HCT116 (cell line): ENCODE results near the gene NMRAL1. TPM values are rescaled to one million over a fixed set of nuclear protein-coding genes. Genes with fewer than 3 reads are reported as not detected.

Experiments
- ATAC-seq: fragments of 200-7000 bp; cut with Tn5 transposase; 2 replicates; pipeline ENCODE4 v1.9.1; 2020; ENCODE audit warnings: mild to moderate bottlenecking, moderate library complexity
- BruUV-seq: library from RNA; stranded (reverse); fragments of 400-500 nt; replicated peaks from 2 replicates; lab custom pipeline; 2021; lab: Mats Ljungman, UMichigan
- CTCF ChIA-PET: fragments of 300-600 bp; sonication (Branson Sonifier 250); formaldehyde crosslinking; loops from one replicate; lab custom pipeline; 2021; ENCODE audit warnings: antibody characterized with exemption; lab: Charles Lee
- POLR2A ChIA-PET: fragments of 300-600, 350-600 bp; sonication (Branson Sonifier 250); formaldehyde crosslinking; loops from one replicate; lab custom pipeline; 2021; ENCODE audit warnings: antibody characterized with exemption; lab: Charles Lee
- RAD21 ChIA-PET, 2 experiments: fragments of 300-600 bp; sonication (Branson Sonifier 250); formaldehyde crosslinking; loops; one replicate each; lab custom pipeline; 2023; ENCODE audit warnings: low total read pairs in 2 of 2; ENCODE audit not compliant: uncharacterized antibody in 2 of 2, unreplicated experiment in 2 of 2, low non-redundant PET in 1 of 2; lab: Charles Lee
- DNase-seq: peaks from one replicate; pipeline ENCODE4 v3.0.0-alpha.2; 2010; ENCODE audit warnings: low read depth, low spot score
- H2AFZ ChIP-seq: fragments of 200-600 bp; shearing (Covaris generic), sonication (generic); 2 replicates; pipeline ENCODE4 v1.6.1; 2017; ENCODE audit warnings: low read depth, mixed run types, mixed read lengths, antibody characterized with exemption, low read length; ENCODE audit not compliant: poor library complexity, severe bottlenecking
- H3K27ac ChIP-seq: 2 replicates; pipeline ENCODE4 v1.5.1; 2012; ENCODE audit warnings: low read depth, low read length
- H3K27me3 ChIP-seq: fragments of 200-600 bp; sonication (generic); 2 replicates; pipeline ENCODE4 v1.6.1; 2016; ENCODE audit warnings: mixed run types, low read length, mixed read lengths; ENCODE audit not compliant: insufficient read depth
- H3K36me3 ChIP-seq, 2 experiments: fragments of 200-500 bp in 1 of 2; fragments of 200-600 bp in 1 of 2; sonication (Bioruptor generic) in 1 of 2; sonication (generic) in 1 of 2; 2 replicates each; pipeline versions ENCODE4 v1.5.1 to v1.6.1; 2014 to 2016; ENCODE audit warnings: low read length in 2 of 2, inconsistent platforms in 1 of 2, mixed read lengths in 1 of 2, mixed run types in 1 of 2; ENCODE audit not compliant: insufficient read depth in 2 of 2, control insufficient read depth in 1 of 2
- H3K4me1 ChIP-seq, 2 experiments: fragments of 200-600 bp in 1 of 2; sonication (generic) in 1 of 2; 2 replicates each; pipeline versions ENCODE4 v1.5.1 to v1.6.1; 2012 to 2017; ENCODE audit warnings: low read length in 2 of 2, inconsistent platforms in 1 of 2, mild to moderate bottlenecking in 1 of 2, mixed read lengths in 1 of 2, mixed run types in 1 of 2, moderate library complexity in 1 of 2; ENCODE audit not compliant: insufficient read depth in 2 of 2, control insufficient read depth in 1 of 2
- H3K4me2 ChIP-seq: fragments of 200-600 bp; sonication (generic); 2 replicates; pipeline ENCODE4 v1.6.1; 2017; ENCODE audit warnings: mixed run types, low read length, mixed read lengths
- H3K4me3 ChIP-seq, 2 experiments: fragments of 200-600 bp in 1 of 2; sonication (generic) in 1 of 2; replicated peaks in 1 of 2; 2 replicates each; pipeline ENCODE4 v1.5.1; 2011 to 2016; ENCODE audit warnings: low read length in 2 of 2, control low read depth in 1 of 2, low read depth in 1 of 2, mild to moderate bottlenecking in 1 of 2, mixed read lengths in 1 of 2, mixed run types in 1 of 2
- H3K79me2 ChIP-seq: fragments of 200-600 bp; sonication (generic); 2 replicates; pipeline ENCODE4 v1.6.1; 2017; ENCODE audit warnings: mild to moderate bottlenecking, mixed run types, low read length, moderate library complexity, mixed read lengths; ENCODE audit not compliant: insufficient read depth
- H3K9ac ChIP-seq: fragments of 200-600 bp; sonication (generic); 2 replicates; pipeline ENCODE4 v1.6.1; 2016; ENCODE audit warnings: low read length, mixed read lengths
- H3K9me2 ChIP-seq: fragments of 200-600 bp; sonication (generic), shearing (Covaris generic); 2 replicates; pipeline ENCODE4 v1.6.1; 2017; ENCODE audit warnings: mixed run types, mild to moderate bottlenecking, moderate library complexity; ENCODE audit not compliant: insufficient read depth
- H3K9me3 ChIP-seq, 2 experiments: fragments of 200-500 bp in 1 of 2; fragments of 200-600 bp in 1 of 2; sonication (Bioruptor generic) in 1 of 2; sonication (generic) in 1 of 2; 2 replicates each; pipeline ENCODE4 v1.6.1; 2014 to 2017; ENCODE audit warnings: low read length in 2 of 2, mixed read lengths in 2 of 2, inconsistent platforms in 1 of 2, low read depth in 1 of 2, mild to moderate bottlenecking in 1 of 2, mixed run types in 1 of 2, moderate library complexity in 1 of 2; ENCODE audit not compliant: control insufficient read depth in 1 of 2, insufficient read depth in 1 of 2
- H4K20me1 ChIP-seq: fragments of 200-600 bp; sonication (generic), shearing (Covaris generic); 2 replicates; pipeline ENCODE4 v1.6.1; 2017; ENCODE audit warnings: mixed run types, mild to moderate bottlenecking, moderate library complexity; ENCODE audit not compliant: insufficient read depth
- ATF3 ChIP-seq: IDR thresholded peaks from 2 replicates; pipeline ENCODE4 v1.6.1; 2012
- CBX3 ChIP-seq: IDR thresholded peaks from 2 replicates; pipeline ENCODE4 v1.6.1; 2012; ENCODE audit warnings: low read depth
- CEBPB ChIP-seq: IDR thresholded peaks from 2 replicates; pipeline ENCODE4 v1.6.1; 2012; ENCODE audit warnings: low read depth
- ELF1 ChIP-seq: IDR thresholded peaks from 2 replicates; pipeline ENCODE4 v1.6.1; 2012; ENCODE audit warnings: low read depth, borderline replicate concordance
- EZH2phosphoT487 ChIP-seq: fragments of 200-600 bp; IDR thresholded peaks from 2 replicates; pipeline ENCODE4 v1.6.1; 2018; ENCODE audit warnings: antibody characterized with exemption, borderline replicate concordance
- FOSL1 ChIP-seq: IDR thresholded peaks from 2 replicates; pipeline ENCODE4 v1.6.1; 2012; ENCODE audit warnings: low read depth
- JUND ChIP-seq: IDR thresholded peaks from 2 replicates; pipeline ENCODE4 v1.6.1; 2012
- POLR2A ChIP-seq: IDR thresholded peaks from 2 replicates; pipeline ENCODE4 v1.7.0; 2011; ENCODE audit warnings: borderline replicate concordance; ENCODE audit not compliant: insufficient read depth, insufficient read length; ENCODE audit errors: extremely low read depth
- POLR2AphosphoS5 ChIP-seq: IDR thresholded peaks from 2 replicates; pipeline ENCODE4 v1.6.1; 2011; ENCODE audit warnings: mild to moderate bottlenecking, low read depth, low read length, moderate library complexity
- RAD21 ChIP-seq: IDR thresholded peaks from 2 replicates; pipeline ENCODE4 v1.6.1; 2012; ENCODE audit warnings: low read depth, mild to moderate bottlenecking
- REST ChIP-seq: IDR thresholded peaks from 2 replicates; pipeline ENCODE4 v1.6.1; 2012; ENCODE audit warnings: low read depth
- SIN3A ChIP-seq: IDR thresholded peaks from 2 replicates; pipeline ENCODE4 v1.6.1; 2012; ENCODE audit warnings: low read depth
- SP1 ChIP-seq: IDR thresholded peaks from 2 replicates; pipeline ENCODE4 v1.6.1; 2012; ENCODE audit warnings: low read depth
- SRF ChIP-seq: IDR thresholded peaks from 2 replicates; pipeline ENCODE4 v1.6.1; 2012; ENCODE audit warnings: low read depth
- TCF7L2 ChIP-seq: IDR thresholded peaks from 2 replicates; pipeline ENCODE4 v1.7.0; 2011; ENCODE audit warnings: borderline replicate concordance, inconsistent platforms; ENCODE audit not compliant: insufficient read depth, insufficient read length; ENCODE audit errors: extremely low read depth
- YY1 ChIP-seq: IDR thresholded peaks from 2 replicates; pipeline ENCODE4 v1.6.1; 2011; ENCODE audit warnings: low read length, low read depth, moderate library complexity, mild to moderate bottlenecking; ENCODE audit not compliant: insufficient replicate concordance; ENCODE audit errors: extremely low read depth
- ZBTB33 ChIP-seq: IDR thresholded peaks from 2 replicates; pipeline ENCODE4 v1.6.1; 2011; ENCODE audit warnings: mild to moderate bottlenecking, low read length, moderate library complexity; ENCODE audit not compliant: insufficient replicate concordance; ENCODE audit errors: extremely low read depth
- ZFX ChIP-seq: fragments of 450-650 bp; IDR thresholded peaks from 2 replicates; pipeline ENCODE4 v1.6.1; 2017
- ZNF274 ChIP-seq: fragments of 200-500 bp; sonication (Bioruptor generic); IDR thresholded peaks from 2 replicates; pipeline ENCODE4 v1.6.1; 2014; ENCODE audit warnings: mild to moderate bottlenecking, low read depth, low read length, inconsistent platforms
- intact Hi-C: fragments of 100-400 bp; cut with micrococcal nuclease; formaldehyde crosslinking; loops from 2 replicates; pipeline ENCODE4 v1.10.0; 2022
- total RNA-seq: library from RNA; stranded (reverse); gene quantifications from one replicate; pipeline ENCODE4 v1.2.1, GENCODE V29; 2021; ENCODE audit not compliant: unreplicated experiment
- TF ChIP-seq, protein P1 (sequence below), 3 experiments: fragments of 200-600 bp in 1 of 3; sonication (generic) in 1 of 3; IDR thresholded peaks in 2 of 3; conservative IDR thresholded peaks in 1 of 3; 2 replicates each; pipeline ENCODE4 v1.5.1; 2012 to 2017; ENCODE audit warnings: low read depth in 2 of 3, low read length in 2 of 3, antibody characterized with exemption in 1 of 3, borderline replicate concordance in 1 of 3, control low read depth in 1 of 3, mild to moderate bottlenecking in 1 of 3, mixed read lengths in 1 of 3, mixed run types in 1 of 3, moderate library complexity in 1 of 3; ENCODE audit not compliant: insufficient read depth in 1 of 3

NMRAL1 gene
- total RNA-seq, 1 experiment from 2014 or later, result 76.7 TPM

GRCh38 chr16:4519274-4520058 lies 45.0 kb upstream of the NMRAL1 start:
- Histone ChIP-seq H4K20me1 (no peaks in the 10 kb centered on the region), H3K4me2 (no peak overlapping the region), H3K9me2 (no peaks in the 10 kb centered on the region), H2AFZ (no peak overlapping the region), H3K27me3 (no peaks in the 10 kb centered on the region), H3K4me3 (no peak overlapping the region), H3K27ac (no peak overlapping the region), H3K9ac (no peak overlapping the region), H3K36me3 (no peaks in the 10 kb centered on the region), H3K79me2 (no peaks in the 10 kb centered on the region), H3K4me1 (no peaks in the 10 kb centered on the region), H3K9me3 (no peaks in the 10 kb centered on the region)
- DNase-seq (no peak), ATAC-seq (no peak)
- ChIA-PET CTCF (interaction anchor here (1.2 to 1.9 kb wide), 2 partner anchors 29 to 66 kb away, joined by 3 to 8 read pairs; no protein-coding TSS in a partner anchor), RAD21 (no interaction called here), POLR2A (no interaction called here)
- intact Hi-C loops, result loop anchor here (10.0 kb wide), 1 partner anchor 135 kb away; no protein-coding TSS in a partner anchor
- TF ChIP-seq SIN3A (no peak), JUND (no peak), SP1 (no peak), REST (no peak), RAD21 (no peak), FOSL1 (no peak), TCF7L2 (no peak), CEBPB (no peak), EZH2phosphoT487 (no peak), POLR2AphosphoS5 (no peak), CBX3 (no peak), ELF1 (no peak), ZBTB33 (no peak), ZFX (no peak), YY1 (no peak), ATF3 (no peak), SRF (no peak), ZNF274 (no peak), POLR2A (no peak)
- TF ChIP-seq, protein P1, sequence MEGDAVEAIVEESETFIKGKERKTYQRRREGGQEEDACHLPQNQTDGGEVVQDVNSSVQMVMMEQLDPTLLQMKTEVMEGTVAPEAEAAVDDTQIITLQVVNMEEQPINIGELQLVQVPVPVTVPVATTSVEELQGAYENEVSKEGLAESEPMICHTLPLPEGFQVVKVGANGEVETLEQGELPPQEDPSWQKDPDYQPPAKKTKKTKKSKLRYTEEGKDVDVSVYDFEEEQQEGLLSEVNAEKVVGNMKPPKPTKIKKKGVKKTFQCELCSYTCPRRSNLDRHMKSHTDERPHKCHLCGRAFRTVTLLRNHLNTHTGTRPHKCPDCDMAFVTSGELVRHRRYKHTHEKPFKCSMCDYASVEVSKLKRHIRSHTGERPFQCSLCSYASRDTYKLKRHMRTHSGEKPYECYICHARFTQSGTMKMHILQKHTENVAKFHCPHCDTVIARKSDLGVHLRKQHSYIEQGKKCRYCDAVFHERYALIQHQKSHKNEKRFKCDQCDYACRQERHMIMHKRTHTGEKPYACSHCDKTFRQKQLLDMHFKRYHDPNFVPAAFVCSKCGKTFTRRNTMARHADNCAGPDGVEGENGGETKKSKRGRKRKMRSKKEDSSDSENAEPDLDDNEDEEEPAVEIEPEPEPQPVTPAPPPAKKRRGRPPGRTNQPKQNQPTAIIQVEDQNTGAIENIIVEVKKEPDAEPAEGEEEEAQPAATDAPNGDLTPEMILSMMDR (IDR thresholded peaks at IDR 0.05 in 2 of 3, conservative IDR thresholded peaks at IDR 0.05 in 1 of 3; ENCODE audit: borderline replicate concordance in 1 of 3, insufficient read depth in 1 of 3, low read depth in 2 of 3, low read length in 2 of 3), result no peak
- no TSS peak for BruUV-seq
